Medulla oblongata (tissue), 1 donor: Measurements from ENCODE around the gene ZKSCAN5.
"Not testable (repeated sequence)": the region's sequence is repeated elsewhere in the genome, so short reads cannot be mapped to it uniquely, and the experiment has no call there.

Experiments used
- DNase-seq: peaks from one replicate; pipeline ENCODE4 v3.0.0-alpha.2; 2015; ENCODE audit errors: extremely low spot score

Gene ZKSCAN5

DNA sequence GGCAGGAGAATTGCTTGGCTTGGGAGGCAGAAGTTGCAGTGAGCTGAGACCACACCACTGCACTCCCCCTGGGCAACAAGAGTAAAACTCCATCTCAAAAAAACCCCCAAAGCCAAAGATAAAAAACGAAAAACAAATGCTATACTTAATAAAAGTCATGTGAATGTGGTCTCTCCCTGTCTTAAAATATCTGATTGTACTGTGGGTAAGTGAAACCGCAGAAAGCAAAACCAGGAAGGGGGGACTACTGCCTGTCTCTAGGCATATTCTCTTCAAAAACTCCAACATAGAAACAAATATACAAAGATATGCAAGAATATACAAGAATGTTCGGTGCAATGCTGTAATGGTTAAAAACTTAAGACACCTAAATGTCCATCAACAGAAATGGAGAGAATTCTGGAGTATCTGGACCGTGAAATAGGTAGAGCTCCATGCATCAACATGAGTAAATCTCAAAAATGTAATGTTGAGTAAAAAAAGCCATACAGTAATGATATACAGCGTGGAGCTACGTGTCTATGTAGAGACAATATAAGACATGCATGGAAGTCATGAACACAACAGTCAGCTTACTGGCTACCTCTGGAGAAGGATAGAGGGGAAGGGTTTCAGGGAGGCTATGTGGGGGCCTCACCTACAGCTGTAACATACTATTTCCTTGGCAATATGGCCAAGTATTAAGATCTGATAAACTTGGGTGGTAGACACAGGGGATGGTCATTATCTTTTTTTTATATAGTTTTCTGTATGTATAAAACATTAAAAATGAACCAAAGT, 6.5 kb upstream of the ZKSCAN5 start:
- DNase-seq, result no peak

DNA sequence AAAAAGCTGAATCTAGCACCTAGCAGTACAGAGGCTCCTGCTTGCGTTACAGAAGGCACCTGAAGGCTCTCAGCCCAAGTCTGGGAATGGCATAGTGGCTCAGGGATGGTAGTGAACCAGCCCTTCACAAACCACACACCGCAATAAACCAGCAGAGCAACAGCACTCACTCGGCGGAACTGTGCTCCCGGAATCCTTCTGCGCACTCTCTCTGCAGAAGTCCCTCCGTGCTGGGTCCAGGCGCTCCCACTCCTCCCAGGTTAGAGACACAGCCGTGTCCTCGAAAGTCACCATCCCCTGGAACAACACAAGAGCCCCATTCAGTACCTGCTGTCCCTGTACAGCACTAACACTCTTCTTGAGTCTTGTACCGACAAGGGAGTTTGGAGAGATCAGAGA, 5.9 kb upstream of the ZKSCAN5 start:
- DNase-seq, result no peak

DNA sequence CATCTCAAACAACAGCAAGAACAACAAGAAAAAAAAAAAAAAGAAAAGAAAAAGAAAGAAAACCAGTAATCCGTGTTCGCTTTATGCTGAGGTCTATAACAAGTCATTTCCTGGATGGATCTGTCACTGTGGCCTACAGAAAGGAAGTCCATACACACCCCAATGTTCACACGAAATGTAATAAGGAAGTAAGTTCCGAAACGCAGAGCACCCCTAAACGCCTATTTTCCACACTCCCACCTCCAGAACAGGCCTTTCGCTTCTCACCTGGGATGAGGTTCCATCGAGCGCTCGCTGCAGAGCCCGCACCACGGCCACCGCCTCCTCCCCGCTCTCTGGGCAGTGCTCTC, 5.1 kb upstream of the ZKSCAN5 start:
- DNase-seq, result peak; percentile 22

DNA sequence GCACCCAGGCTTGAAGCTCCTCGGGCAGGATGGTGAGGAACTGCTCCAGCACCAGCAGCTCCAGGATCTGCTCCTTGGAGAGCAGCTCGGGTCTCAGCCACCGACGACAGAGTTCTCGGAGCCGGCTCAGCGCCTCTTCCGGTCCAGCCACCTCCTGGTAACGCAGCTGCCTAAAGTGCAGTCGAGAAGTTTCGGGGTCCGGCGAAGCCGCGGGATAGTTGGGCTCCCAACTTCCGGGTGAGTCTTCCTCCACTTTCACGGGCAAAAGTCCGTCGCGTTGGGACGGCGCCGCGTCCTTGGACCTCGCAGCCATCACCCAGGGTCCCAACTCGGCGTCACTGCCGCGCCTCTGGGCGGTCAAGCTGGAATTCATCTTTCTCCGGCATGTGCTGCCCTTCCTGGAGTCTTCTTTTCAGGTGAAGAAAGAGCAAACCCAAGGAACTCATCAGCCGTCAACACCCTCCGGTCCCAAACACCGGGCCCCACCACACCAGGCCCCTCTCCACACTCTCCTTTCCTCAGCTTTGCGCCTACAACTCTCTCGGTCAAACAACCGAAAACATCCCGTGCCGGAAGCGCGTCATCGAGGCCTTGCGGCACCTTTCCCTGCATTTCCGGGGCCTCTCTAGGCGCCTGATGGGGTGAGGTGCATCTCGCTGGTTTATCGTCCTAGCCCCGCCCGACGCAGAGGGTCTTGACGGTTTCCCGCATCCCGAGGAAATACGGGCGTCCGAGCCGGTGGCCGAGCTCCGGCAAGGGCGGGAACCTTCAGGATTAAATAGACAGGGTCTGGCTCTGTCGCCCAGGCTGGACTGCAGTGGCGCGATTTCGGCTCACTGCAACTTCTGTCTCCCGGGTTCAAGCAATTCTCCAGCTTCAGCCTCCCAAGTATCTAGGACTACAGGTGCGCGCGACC, 4.5 kb upstream of the ZKSCAN5 start, which contains the start of gene ZNF394:
ZNF394 (minus strand) TSS at position 561 of the 916 bp plus-strand sequence; CDS start at position 373, 188 bp downstream.
- peak; percentile 97 for DNase-seq

GRCh38 chr7:99500637-99501009, 3.8 kb upstream of the ZKSCAN5 start:
- no peak for DNase-seq

GRCh38 chr7:99501236-99501635, 3.2 kb upstream of the ZKSCAN5 start:
- not testable (repeated sequence) for DNase-seq

GRCh38 chr7:99504281-99504602, 220 bp upstream of the ZKSCAN5 start:
- no peak for DNase-seq

DNA sequence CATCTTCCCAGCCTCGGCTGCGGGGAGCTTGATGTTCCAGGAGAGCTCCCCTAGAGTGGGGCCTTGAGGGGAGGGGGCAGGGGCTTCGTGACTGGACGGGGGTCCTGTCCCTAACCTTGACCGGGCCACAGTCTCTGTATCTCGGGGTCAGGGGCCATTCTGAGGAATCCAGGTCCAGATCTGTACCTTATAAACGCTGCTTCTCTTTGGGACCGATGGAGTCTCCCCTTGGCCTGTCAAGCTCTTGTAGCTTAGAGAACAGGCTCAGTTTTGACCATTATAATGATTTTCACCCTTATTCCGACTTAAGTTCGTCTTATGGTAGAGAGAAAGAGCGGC, 831 bp downstream of the ZKSCAN5 start:
- no peak for DNase-seq

GRCh38 chr7:99514050-99514449, 9.6 kb downstream of the ZKSCAN5 start:
- no peak for DNase-seq

DNA sequence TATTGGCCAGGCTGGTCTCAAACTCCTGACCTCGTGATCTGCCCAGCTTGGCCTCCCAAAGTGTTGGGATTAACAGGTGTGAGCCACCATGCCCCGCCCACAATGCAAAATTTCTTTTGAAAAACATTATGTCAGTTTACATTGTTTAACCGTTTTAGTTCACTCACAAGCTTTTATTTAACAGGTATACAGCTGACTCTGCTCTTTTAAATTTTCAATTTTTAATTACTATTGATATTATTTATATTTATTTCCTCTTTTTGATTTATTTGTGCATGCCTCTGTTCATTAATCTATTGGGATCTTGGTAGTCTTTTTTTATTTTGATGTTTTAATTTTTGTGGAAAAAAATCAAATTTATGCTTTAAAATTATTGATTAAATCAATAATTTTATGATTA, 16.9 kb downstream of the ZKSCAN5 start:
- DNase-seq, result no peak

- DNase-seq, result no peak
Measured at GRCh38 chr7:99525713-99526440, 21.4 kb downstream of the ZKSCAN5 start.

- DNase-seq, result no peak
Measured at GRCh38 chr7:99531354-99531765, 26.9 kb downstream of the ZKSCAN5 start.

- no peak for DNase-seq
Measured at GRCh38 chr7:99535667-99536066, 31.2 kb downstream of the ZKSCAN5 start.

DNA sequence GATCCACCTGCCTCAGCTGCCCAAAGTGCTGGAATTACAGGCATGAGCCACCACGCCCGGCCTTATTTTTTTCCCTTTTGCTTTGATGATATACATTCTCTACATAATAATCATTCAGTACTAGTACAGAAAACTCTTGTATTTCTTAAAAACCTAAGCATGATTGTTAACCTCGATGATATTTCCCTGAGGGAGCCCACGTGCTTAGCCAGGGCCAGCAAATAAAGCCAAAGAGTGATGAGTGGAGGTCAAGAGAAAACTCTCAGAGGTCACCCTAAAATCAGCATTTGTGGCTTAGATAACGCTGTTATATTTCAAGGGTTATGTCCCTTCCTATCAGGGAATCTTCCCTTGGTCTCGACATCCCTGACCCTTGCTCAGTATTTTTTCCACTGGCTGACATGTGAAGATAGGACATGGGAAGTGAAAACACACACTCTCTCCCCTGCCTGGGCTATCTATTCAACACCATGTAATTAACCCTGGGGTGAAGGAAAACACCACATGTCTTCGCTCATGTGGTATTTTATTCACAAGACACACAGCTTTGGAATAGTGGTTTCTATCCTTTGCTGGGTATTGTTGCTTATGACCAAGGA, 34.9 kb downstream of the ZKSCAN5 start:
- DNase-seq, result no peak

DNA sequence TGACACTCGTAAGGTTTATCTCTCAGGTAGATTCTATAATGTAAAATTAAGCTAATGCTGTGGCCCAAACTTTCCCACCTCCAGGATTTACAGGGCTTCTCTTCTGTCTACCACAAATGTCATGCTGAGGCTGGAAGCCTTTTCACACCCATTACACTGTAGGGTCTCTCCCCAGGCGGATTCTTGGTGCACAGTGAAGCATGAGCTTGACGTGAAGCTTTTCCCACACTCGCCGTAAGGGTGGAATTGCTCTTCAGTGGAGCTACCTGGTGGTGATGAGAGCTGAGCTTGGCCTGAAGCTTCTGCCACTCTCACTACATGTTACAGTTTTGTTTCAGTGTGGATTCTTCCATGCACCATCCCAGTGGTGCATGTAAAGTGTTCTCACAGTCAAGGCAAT, 36.1 kb downstream of the ZKSCAN5 start:
- no peak for DNase-seq

DNA sequence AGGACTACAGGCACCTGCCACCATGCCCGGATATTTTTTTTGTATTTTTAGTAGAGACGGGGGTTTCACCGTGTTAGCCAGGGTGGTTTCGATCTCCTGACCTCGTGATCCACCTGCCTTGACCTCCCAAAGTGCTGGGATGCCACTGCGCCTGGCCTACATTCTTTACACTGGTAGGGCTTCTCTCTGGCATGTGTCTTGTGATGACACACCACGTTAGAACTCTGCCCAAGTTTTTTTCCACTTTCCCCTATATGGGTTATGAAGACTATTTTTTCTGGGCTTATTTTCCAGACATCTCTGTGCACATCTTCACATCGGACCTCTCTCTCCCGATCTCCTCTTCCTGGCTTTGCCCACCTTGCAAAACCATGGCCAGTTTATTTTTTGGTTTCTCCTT, 36.8 kb downstream of the ZKSCAN5 start:
- DNase-seq, result no peak

DNA sequence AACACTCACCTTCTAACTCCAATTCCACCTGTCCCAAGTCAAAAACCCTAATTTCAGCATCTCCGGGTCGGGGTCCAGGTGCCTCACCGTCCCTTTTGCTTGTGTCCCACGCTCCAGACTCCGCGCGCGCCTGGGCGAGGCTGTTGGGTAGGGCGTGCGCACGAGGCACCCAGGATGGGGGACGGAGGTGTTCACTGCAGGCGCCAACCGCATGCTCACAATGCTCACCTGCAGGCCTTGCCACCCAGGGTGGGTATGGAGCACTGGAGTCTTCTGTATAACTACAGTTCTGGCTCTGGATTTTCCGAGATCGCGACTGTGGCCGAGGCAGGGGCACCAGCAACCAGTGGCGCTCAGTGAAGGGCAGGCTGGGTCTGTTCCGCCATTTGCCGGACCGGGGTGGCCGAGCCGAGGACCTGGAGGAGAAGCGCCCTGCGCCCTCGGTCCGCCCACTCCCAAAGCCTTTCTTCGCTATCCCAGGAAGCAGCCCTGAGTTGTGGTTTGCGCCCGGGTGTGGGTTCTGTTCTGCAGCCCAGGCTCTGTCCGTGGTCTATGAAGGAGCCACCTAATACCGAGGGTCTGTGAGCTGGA, 38.7 kb downstream of the ZKSCAN5 start:
- DNase-seq, result no peak

DNA sequence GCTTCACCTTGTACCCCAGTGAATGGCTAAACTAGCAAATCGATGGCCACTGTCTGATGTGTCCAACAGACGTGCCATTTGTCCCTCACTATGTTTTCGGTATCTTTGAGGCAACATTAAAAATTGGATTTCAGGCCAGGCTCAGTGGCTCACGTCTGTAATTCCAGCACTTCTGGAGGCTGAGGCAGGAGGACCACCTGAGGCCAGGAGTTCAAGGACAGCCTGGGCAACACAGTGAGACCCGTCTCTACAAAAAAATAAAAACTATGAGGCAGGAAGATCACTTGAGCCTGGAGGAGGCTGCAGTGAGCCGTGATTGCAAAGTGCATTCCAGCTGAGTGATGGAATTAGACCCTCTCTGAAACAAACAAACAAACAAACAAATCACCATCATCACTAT, 39.5 kb downstream of the ZKSCAN5 start:
- no peak for DNase-seq

- not testable (repeated sequence) for DNase-seq
Measured at GRCh38 chr7:99545308-99545707, 40.8 kb downstream of the ZKSCAN5 start.

DNA sequence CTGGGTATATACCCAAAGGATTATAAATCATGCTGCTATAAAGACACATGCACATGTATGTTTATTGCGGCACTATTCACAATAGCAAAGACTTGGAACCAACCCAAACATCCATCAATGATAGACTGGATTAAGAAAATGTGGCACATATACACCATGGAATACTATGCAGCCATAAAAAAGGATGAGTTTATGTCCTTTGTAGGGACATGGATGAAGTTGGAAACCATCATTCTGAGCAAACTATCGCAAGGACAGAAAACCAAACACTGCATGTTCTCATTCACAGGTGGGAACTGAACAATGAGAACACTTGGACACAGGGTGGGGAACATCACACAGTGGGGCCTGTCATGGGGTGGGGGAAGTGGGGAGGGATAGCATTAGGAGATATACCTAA, 45.1 kb downstream of the ZKSCAN5 start:
- not testable (repeated sequence) for DNase-seq

- DNase-seq, result no peak
Measured at GRCh38 chr7:99551334-99551733, 46.9 kb downstream of the ZKSCAN5 start.
